Astrocyte (in vitro differentiated cells and primary cell): ENCODE measurements around the gene AGBL5. TPM values are rescaled to one million over a fixed set of nuclear protein-coding genes. Genes with fewer than 3 reads are reported as not detected.

Source experiments
- DNase-seq: peaks from one replicate; pipeline ENCODE4 v3.0.0-alpha.2; 2010; ENCODE audit warnings: low read depth
- FAIRE-seq: peaks from 2 replicates; lab custom pipeline; 2011; peaks lifted over from hg19 to GRCh38; lab: Jason Lieb, UNC
- H2AFZ ChIP-seq: 2 replicates; pipeline ENCODE4 v1.6.0; 2012; ENCODE audit warnings: low read depth, low read length, inconsistent platforms
- H3K27ac ChIP-seq: 2 replicates; pipeline ENCODE4 v1.5.1; 2011; ENCODE audit warnings: low read depth, low read length, inconsistent platforms
- H3K27me3 ChIP-seq: 2 replicates; pipeline ENCODE4 v1.6.0; 2011; ENCODE audit warnings: low read length, inconsistent platforms; ENCODE audit not compliant: insufficient read depth
- H3K36me3 ChIP-seq: 2 replicates; pipeline ENCODE4 v1.5.1; 2011; ENCODE audit warnings: low read length, inconsistent platforms; ENCODE audit not compliant: insufficient read depth
- H3K4me1 ChIP-seq: 2 replicates; pipeline ENCODE4 v1.5.1; 2011; ENCODE audit warnings: low read length, inconsistent platforms; ENCODE audit not compliant: insufficient read depth
- H3K4me2 ChIP-seq: 2 replicates; pipeline ENCODE4 v1.6.0; 2012; ENCODE audit warnings: low read length, inconsistent platforms
- H3K4me3 ChIP-seq: 2 replicates; pipeline ENCODE4 v1.5.1; 2011; ENCODE audit warnings: low read depth, mild to moderate bottlenecking, low read length, inconsistent platforms; ENCODE audit not compliant: insufficient read depth
- H3K79me2 ChIP-seq: 2 replicates; pipeline ENCODE4 v1.6.0; 2012; ENCODE audit warnings: mild to moderate bottlenecking, low read length, inconsistent platforms; ENCODE audit not compliant: insufficient read depth
- H3K9ac ChIP-seq: 2 replicates; pipeline ENCODE4 v1.6.0; 2012; ENCODE audit warnings: mild to moderate bottlenecking, low read length, inconsistent platforms
- H3K9me3 ChIP-seq: 2 replicates; pipeline ENCODE4 v1.5.1; 2012; ENCODE audit warnings: low read depth, mild to moderate bottlenecking, low read length, inconsistent platforms; ENCODE audit not compliant: insufficient read depth
- H4K20me1 ChIP-seq: 2 replicates; pipeline ENCODE4 v1.6.0; 2012; ENCODE audit warnings: low read length, inconsistent platforms; ENCODE audit not compliant: insufficient read depth
- H3K27ac Mint-ChIP-seq: one replicate; pipeline ENCODE4 v1.8.0; 2021; ENCODE audit warnings: mild to moderate bottlenecking, mixed read lengths; ENCODE audit not compliant: unreplicated experiment
- H3K27me3 Mint-ChIP-seq: one replicate; pipeline ENCODE4 v1.8.0; 2021; ENCODE audit warnings: low read depth, mixed read lengths; ENCODE audit not compliant: unreplicated experiment
- H3K36me3 Mint-ChIP-seq: one replicate; pipeline ENCODE4 v1.8.0; 2021; ENCODE audit warnings: low read depth, mixed read lengths; ENCODE audit not compliant: unreplicated experiment
- H3K4me1 Mint-ChIP-seq: one replicate; pipeline ENCODE4 v1.8.0; 2021; ENCODE audit warnings: low read depth, mixed read lengths; ENCODE audit not compliant: unreplicated experiment
- H3K4me3 Mint-ChIP-seq: one replicate; pipeline ENCODE4 v1.8.0; 2021; ENCODE audit warnings: mild to moderate bottlenecking, moderate library complexity, mixed read lengths; ENCODE audit not compliant: unreplicated experiment
- H3K9me3 Mint-ChIP-seq: one replicate; pipeline ENCODE4 v1.8.0; 2021; ENCODE audit warnings: mild to moderate bottlenecking, mixed read lengths; ENCODE audit not compliant: unreplicated experiment
- CTCF ChIP-seq: IDR thresholded peaks from 2 replicates; pipeline ENCODE4 v1.5.1; 2011; ENCODE audit warnings: low read depth, mild to moderate bottlenecking, inconsistent platforms, low read length, moderate library complexity; ENCODE audit not compliant: insufficient read depth
- EZH2 ChIP-seq: IDR thresholded peaks from 2 replicates; pipeline ENCODE4 v1.6.1; 2012; ENCODE audit warnings: mild to moderate bottlenecking, low read length, inconsistent platforms; ENCODE audit not compliant: insufficient read depth
- total RNA-seq: library from RNA; stranded (reverse); gene quantifications from 2 replicates; pipeline ENCODE4 v1.2.1, GENCODE V29; 2021

The AGBL5 gene
- total RNA-seq, 1 donor from 2014 or later, result 20.7 TPM

GRCh38 chr2:27081984-27082772, 30.7 kb downstream of the AGBL5 start:
- peaks cover 2% of the 10 kb centered on the region for H3K36me3 ChIP-seq
- H3K4me1 ChIP-seq, result peaks cover 56% of the 10 kb centered on the region
- H3K27me3 ChIP-seq, result no peaks in the 10 kb centered on the region
- no peak for DNase-seq
- H4K20me1 ChIP-seq, result peaks cover 11% of the 10 kb centered on the region
- H2AFZ ChIP-seq, result no peak overlapping the region
- peaks cover 12% of the 10 kb centered on the region for H3K4me1 Mint-ChIP-seq
- TF ChIP-seq EZH2 (no peak), CTCF (no peak)
- H3K27me3 Mint-ChIP-seq, result peaks cover 5% of the 10 kb centered on the region
- no peaks in the 10 kb centered on the region for H3K9me3 Mint-ChIP-seq
- no peak for FAIRE-seq
- peaks cover 1% of the 10 kb centered on the region for H3K36me3 Mint-ChIP-seq
- no peak overlapping the region for H3K9ac ChIP-seq
- no peak overlapping the region for H3K4me3 ChIP-seq
- peaks cover 22% of the 10 kb centered on the region for H3K79me2 ChIP-seq
- no peak overlapping the region for H3K4me3 Mint-ChIP-seq
- H3K27ac Mint-ChIP-seq, result no peak overlapping the region
- no peak overlapping the region for H3K27ac ChIP-seq
- H3K9me3 ChIP-seq, result no peaks in the 10 kb centered on the region
- H3K4me2 ChIP-seq, result no peak overlapping the region

- Mint-ChIP-seq H3K4me3 (no peak overlapping the region), H3K27ac (no peak overlapping the region), H3K4me1 (peaks cover 12% of the 10 kb centered on the region), H3K9me3 (no peaks in the 10 kb centered on the region), H3K27me3 (peaks cover 6% of the 10 kb centered on the region), H3K36me3 (peaks cover under 1% of the 10 kb centered on the region)
- H3K4me1 ChIP-seq, result peaks cover 55% of the 10 kb centered on the region
- no peak for FAIRE-seq
- peaks cover 22% of the 10 kb centered on the region for H3K79me2 ChIP-seq
- H3K4me3 ChIP-seq, result no peak overlapping the region
- TF ChIP-seq EZH2, result no peak
- TF ChIP-seq CTCF, result no peak
- peaks cover 2% of the 10 kb centered on the region for H3K36me3 ChIP-seq
- no peak overlapping the region for H3K27ac ChIP-seq
- H3K9ac ChIP-seq, result no peak overlapping the region
- DNase-seq, result no peak
- no peaks in the 10 kb centered on the region for H3K9me3 ChIP-seq
- no peak overlapping the region for H2AFZ ChIP-seq
- no peaks in the 10 kb centered on the region for H3K27me3 ChIP-seq
- H4K20me1 ChIP-seq, result peaks cover 11% of the 10 kb centered on the region
- H3K4me2 ChIP-seq, result no peak overlapping the region
Observed at GRCh38 chr2:27082773-27083409, 31.4 kb downstream of the AGBL5 start.
